Suppressor macrophage treated with lipopolysaccharide for 1 hour (primary cell): Measurements from ENCODE around the gene LIM2.

ENCODE experiments used
- DNase-seq, 3 donors: peaks; one replicate each; pipeline ENCODE4 v3.0.0-alpha.2; 2020 to 2022

LIM2 gene

GRCh38 chr19:51365211-51365964 is 22.4 kb downstream of the LIM2 start:
- DNase-seq: peak; percentile 38 to 49 (median 44)

DNA sequence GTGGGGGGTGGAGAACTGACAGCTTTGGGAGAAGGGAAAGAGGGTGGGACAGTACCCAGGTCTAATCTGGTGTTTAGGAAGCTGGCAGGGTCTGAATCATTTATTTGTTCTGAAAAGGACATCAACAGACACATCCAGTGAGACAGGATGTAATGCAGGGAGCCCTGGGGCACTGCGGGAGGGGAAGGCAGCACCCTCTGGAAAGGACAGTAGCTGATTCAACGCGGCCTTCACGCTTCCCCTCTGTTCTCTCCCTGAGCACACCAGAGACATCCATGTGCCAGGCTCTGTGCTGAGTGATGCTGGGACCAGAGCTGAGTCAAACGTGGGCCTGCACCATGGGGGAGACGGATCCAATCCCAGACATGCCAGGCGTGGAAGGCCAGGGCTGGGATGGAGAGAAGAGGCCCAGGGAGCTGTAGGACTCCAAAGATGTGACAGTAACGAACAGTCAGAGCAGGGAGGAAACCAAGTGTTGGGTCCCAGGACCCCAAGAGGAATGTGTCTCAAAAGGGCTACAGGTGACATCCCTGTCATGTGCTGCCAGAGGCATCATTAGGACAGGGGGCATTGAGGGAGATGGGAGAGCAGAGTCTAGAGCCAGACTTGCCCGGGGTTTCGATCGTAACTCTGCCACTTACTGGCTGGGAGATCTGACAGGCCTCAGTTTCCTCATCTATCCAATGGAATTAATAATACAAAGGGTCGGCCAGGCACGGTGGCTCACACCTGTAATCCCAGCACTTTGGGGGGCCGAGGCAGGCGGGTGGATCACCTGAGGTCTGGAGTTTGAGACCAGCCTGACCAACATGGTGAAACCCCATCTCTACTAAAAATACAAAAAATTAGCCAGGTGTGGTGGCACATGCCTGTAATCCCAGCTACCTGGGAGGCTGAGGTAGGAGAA is 23.3 kb downstream of the LIM2 start:
- no peak for DNase-seq

DNA sequence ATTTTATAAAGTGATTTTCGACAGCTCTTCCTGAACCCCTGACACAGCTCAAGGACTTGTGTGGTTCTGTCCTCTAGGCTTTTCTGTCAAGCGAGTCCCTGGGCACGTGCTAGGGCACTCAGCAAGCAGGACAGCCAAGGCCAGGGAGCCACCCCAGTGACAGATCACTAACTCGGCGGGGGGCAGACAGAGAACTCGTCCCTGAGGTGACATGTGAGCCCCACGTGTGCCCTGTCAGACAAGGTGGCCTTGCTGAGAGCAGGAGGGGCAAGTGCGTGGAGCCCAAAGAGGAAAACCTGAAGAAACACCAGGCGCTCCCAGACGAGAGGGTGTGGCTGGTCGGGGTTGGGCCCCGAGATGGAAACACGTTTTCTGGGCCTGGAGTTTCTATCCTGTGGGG is 26.5 kb downstream of the LIM2 start:
- DNase-seq: no peak

DNA sequence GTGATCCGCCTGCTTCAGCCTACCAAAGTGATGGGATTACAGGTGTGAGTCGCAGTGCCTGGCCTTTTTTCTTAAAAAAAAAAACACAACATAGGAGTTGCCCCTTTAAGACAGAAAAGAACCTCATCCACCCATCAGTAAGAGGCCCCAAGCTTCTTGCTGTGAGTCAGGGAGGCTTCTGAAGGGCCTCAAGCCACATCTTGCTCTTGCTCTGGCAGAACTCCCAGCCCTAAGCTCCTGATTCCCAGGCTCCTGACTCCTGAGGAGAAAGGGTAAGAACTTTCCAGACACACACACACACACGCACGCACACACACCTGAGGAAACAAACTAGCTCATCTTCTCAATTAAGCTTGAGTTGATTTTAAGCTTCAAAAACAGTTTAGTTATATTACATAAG is 28.5 kb downstream of the LIM2 start:
- no peak for DNase-seq

DNA sequence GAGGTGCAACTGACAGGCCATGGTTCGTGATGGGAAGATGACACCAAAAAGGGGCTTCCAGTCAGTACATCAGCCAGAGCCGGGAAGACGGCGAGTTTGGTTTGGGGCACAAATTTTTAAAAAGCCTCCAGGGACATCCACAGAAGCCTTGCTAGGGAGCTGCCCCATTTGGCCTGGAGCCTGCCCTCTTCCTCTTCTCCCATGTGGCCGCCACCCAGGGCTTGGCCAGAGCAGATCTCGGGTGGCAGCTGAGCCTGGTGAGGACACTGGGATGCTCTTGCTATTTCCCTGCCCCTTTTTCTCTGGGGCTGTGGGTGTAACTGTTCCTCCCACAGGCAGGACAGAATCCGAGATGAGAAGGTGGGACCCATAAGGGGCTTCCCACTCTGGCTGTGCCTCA is 29.8 kb downstream of the LIM2 start:
- DNase-seq: no peak

DNA sequence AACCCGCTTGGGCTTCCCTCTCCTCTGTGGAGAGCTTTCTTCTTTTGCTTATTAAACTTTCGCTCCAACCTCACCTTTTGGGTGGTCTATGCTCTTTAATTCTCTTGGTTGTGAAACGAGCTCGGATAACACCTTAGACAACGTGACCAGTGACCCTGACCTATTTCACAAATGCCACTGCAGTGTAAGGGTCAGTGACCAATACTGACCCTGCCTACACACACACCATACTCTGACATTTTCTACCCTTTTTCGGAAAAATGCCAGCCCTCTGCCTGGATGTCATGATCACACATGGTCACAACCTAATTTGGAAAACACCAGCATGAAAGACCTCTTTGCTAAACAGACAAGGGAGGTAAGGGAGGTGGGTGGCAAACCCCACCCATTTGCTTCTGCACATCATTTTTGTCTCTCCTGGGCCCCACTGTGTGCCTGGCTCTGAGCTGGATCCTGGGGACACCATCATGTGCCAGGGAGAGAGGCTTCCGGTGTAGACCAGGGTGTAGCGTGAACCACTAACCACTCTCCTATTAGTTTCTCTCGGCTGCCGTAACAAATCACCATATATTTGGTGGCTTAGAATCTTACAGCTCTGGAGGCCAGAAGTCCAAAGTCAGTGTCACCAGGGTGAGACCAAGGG is 31.5 kb downstream of the LIM2 start:
- DNase-seq: no peak

- DNase-seq: no peak
These were observed 33.0 kb downstream of the LIM2 start for GRCh38 chr19:51354742-51355148.

GRCh38 chr19:51354103-51354741 is 33.6 kb downstream of the LIM2 start:
- DNase-seq: no peak

- DNase-seq: no peak
These were observed 34.9 kb downstream of the LIM2 start for GRCh38 chr19:51352783-51353360.

GRCh38 chr19:51351266-51351990 is 36.3 kb downstream of the LIM2 start:
- DNase-seq: no peak

DNA sequence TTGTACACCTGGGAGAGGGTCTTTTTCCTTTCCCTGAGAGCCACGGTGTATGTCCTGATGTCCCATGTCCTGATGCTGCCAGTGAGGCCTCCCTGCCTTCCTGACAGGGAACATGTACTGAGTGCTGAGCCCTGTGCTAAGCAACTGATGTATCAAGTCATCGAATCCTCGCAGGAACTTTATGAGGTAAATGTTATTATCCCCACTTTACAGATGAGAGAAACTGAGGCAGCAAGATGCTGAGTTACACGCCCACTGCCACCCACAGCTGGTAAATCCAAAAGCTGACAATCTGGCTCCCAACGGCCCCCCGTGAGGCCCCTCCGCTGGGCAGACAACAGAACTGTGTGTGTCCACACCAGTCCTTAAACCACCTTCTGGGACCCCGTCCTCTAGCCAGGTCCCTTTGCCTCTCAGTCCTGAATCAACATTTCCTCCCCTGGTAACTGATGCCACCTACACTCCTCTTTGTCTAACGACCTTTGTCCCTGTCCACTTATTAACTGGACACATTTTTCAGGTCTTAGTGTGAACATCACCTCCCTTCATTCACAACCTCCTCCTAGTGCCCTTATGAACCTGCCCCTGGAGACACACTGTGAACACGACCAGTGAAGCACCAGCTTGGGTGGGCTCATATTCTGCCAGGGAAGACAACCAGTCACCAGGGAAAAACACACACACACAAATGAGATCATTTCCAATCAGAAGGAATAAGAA is 40.4 kb downstream of the LIM2 start:
- no peak for DNase-seq

DNA sequence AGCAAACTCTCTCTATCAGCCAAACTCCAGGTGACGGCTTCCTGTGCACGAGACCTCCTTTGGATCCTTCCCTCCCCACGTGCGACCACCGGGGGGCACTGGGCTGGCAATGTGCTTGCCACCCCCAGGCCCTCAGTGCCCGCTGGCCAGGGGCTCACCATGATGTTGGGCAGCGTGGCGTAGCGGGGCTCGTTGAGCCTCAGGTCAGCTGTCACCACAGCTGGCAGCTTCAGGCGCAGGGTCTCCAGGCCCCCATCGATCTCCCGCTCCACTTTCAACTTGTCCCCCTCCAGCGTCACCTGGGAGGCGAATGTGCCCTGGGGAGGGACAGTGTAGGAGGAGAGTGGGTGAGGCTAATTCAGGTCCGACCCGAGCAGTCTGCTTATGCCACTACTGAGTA is 41.0 kb downstream of the LIM2 start:
- DNase-seq: no peak

GRCh38 chr19:51345076-51345620 is 42.6 kb downstream of the LIM2 start:
- no peak for DNase-seq

DNA sequence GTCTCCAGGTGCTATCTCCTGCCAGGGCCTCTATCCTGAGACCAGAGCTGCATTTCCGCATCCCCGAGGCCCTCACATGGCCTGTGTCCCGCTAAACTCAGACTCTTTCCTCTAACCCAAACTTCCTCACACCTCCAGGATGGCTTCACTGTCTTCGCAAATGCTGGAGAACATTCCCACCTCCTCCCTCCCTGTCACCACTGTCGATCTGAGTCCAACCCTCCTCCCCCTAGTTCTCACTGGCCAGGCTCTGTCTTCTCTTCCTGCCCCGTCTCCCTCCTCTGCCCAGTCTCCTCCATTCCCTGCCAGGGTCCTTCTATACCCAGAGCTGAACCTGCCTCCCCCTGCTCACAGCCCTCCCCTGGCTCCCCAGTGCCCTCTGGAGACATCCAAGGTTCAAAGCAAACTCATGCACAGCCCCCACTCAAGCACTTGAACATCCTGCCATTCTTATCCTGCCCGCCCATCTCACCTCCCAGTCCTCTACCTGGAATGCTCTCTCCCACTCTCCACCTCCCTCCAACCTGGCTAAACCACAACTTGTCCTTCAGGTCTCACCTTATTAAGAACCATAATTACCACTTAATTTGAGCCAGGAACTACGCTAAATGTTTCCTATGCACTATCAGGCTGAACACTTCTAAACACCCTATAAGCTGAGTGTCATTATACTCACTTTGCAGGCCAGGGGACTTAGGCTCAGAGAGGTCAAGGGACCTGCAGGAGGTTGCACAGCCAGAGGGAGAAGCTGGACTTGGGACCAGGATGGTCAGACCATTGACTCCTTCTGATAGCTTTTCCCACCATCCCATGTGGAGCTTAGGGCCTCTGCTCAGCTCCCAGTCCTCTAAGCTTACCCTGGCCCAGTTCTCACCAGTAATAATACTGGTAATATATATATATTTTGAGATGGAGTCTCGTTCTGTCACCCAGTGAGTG is 44.9 kb downstream of the LIM2 start:
- DNase-seq: no peak

- peak in 2 of 3 donors; percentile 19 to 36 for DNase-seq
These were observed 45.7 kb downstream of the LIM2 start, which contains the start of gene VSIG10L for GRCh38 chr19:51341976-51342580. Gene VSIG10L (minus strand): TSS chr19:51342139. CDS start chr19:51342124, 15 bp downstream.

- no peak for DNase-seq
These were observed 46.7 kb downstream of the LIM2 start for GRCh38 chr19:51341066-51341465.

DNA sequence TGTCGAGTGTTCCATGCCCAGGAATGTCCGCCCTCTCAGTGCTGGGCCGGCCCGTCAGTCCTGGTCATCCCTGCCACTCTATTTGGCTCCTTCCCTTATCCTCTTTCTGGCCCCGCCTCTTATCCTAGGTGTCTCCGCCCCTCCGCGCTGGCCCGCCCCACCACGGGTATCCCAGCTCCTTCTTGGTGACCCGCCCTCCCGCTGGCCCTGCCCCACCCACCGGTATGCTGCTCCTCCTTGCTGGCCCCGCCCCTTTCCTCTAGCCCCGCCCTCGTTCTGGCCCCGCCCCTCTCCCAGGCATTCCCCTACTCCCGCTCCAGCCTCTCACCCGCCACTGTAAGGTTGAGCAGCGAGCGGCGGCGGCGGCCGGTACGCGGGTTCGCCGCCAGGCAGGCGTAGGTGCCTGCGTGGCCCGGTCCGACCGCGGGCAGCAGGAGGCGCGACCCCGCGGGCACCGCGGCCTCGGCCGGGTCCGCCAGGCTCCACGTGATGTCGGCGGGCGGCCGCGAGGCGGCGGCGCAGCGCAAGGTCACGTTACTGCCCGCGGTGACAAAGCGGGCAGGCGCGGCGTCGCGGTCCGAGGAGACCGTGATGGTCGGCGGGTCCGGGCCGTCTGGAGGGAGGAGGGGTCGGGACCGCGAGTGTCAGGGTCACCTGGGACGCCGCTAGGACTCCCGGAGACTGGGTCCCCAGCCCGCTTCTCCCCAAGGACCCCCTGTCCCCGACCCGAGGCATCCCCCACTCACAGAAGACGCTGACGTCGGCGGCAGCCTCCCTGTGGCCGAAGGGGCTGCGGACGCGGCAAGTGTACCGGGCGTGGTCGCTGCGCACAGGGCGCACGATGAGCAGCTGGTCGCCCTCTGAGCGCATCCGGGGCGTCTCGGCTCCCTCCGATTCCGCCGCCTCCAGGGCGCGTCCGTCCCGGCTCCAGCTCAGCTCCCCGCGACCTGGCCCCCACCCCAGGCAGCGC is 47.8 kb downstream of the LIM2 start:
- DNase-seq: peak; percentile 98 to 99 (median 99)

- peak in 1 of 3 donors; percentile 18 for DNase-seq
These were observed 48.5 kb downstream of the LIM2 start for GRCh38 chr19:51339313-51339686.
